Transverse colon (tissue), 4 donors: ENCODE measurements around the gene NPAS3. TPM values are rescaled to one million over a fixed set of nuclear protein-coding genes. Genes with fewer than 3 reads are reported as not detected.

ENCODE experiments used
- DNase-seq: peaks from one replicate; pipeline ENCODE4 v3.0.0-alpha.2; 2019
- H3K27ac ChIP-seq, 4 donors: fragments of 200-600 bp; sonication (generic); 2 replicates each; pipeline ENCODE4 v1.5.1; 2016 to 2018; ENCODE audit warnings: inconsistent platforms in 4 of 4
- H3K27me3 ChIP-seq: fragments of 200-600 bp; sonication (generic); 2 replicates; pipeline ENCODE4 v1.5.1; 2017; ENCODE audit warnings: inconsistent platforms
- H3K36me3 ChIP-seq, 4 donors: fragments of 200-600 bp; sonication (generic); 2 replicates each; pipeline ENCODE4 v1.5.1; 2017 to 2019; ENCODE audit warnings: inconsistent platforms in 4 of 4
- H3K4me1 ChIP-seq, 4 donors: fragments of 200-600 bp; sonication (generic); 2 replicates each; pipeline ENCODE4 v1.5.1; 2017 to 2020; ENCODE audit warnings: inconsistent platforms in 4 of 4
- H3K4me3 ChIP-seq, 4 donors: fragments of 200-600 bp; sonication (generic); 1 replicate in 1 of 4; 2 replicates in 3 of 4; pipeline versions ENCODE4 v1.5.1 to v1.6.1; 2017 to 2019; ENCODE audit warnings: inconsistent platforms in 4 of 4
- H3K9me3 ChIP-seq, 2 donors: fragments of 200-600 bp; sonication (generic); 2 replicates each; pipeline ENCODE4 v1.5.1; 2017 to 2019; ENCODE audit warnings: inconsistent platforms in 2 of 2
- CTCF ChIP-seq, 5 experiments: fragments of 200-600 bp in 3 of 5; fragments of 450-650 bp in 2 of 5; sonication (generic) in 3 of 5; IDR thresholded peaks; 1 replicate in 2 of 5; 2 replicates in 3 of 5; pipeline ENCODE4 v1.5.1; 2016 to 2017; ENCODE audit warnings: antibody characterized with exemption in 5 of 5, inconsistent platforms in 3 of 5, mild to moderate bottlenecking in 2 of 5, moderate library complexity in 1 of 5
- EP300 ChIP-seq: sonication (generic); formaldehyde crosslinking; IDR thresholded peaks from one replicate; pipeline ENCODE4 v1.6.1; 2017; ENCODE audit warnings: antibody characterized with exemption, low read depth
- POLR2A ChIP-seq: fragments of 450-650 bp; IDR thresholded peaks from one replicate; pipeline ENCODE4 v1.6.1; 2016; ENCODE audit warnings: antibody characterized with exemption, mild to moderate bottlenecking, moderate library complexity
- POLR2AphosphoS5 ChIP-seq, 3 donors: sonication (generic); formaldehyde crosslinking; IDR thresholded peaks; one replicate each; pipeline ENCODE4 v1.6.1; 2016; ENCODE audit warnings: antibody characterized with exemption in 3 of 3
- WGBS, 2 donors: methylation state at CpG; one replicate each; pipeline ENCODE4 v1.1.5; 2018; ENCODE audit warnings: low coverage in 1 of 2; 5-methylcytosine and 5-hydroxymethylcytosine counted together
- in situ Hi-C, 4 donors: fragments of 200-750 bp; cut with MboI; loops; one replicate each; pipeline versions ENCODE4 v1.15.0 to v1.15.1; 2017; ENCODE audit warnings: low sequenced_read_pairs in 3 of 4, low pct_ligation_motif_present in 1 of 4, low pct_unique_long_range_greater_than_20kb in 1 of 4
- intact Hi-C: fragments of 100-400 bp; cut with DNase I; formaldehyde crosslinking; loops from one replicate; pipeline ENCODE4 v1.15.1; 2023; ENCODE audit warnings: low total_unique reads
- total RNA-seq, 4 donors: library from RNA; depleted of rRNA; stranded (reverse); fragments of >200 nt; gene quantifications; one replicate each; pipeline ENCODE4 v1.1.0, GENCODE V29; 2016

NPAS3 gene
- total RNA-seq, 4 donors from 2014 or later = 0.96 to 6.4 (median 1.8) TPM

- no peak overlapping the region for H3K4me3 ChIP-seq
- in situ Hi-C loops (no loop called here), intact Hi-C loops (no loop called here)
- H3K36me3 ChIP-seq = no peaks in the 10 kb centered on the region
- DNase-seq = no peak
- no peak for TF ChIP-seq POLR2AphosphoS5 (IDR thresholded peaks at IDR 0.05)
- no peak for TF ChIP-seq POLR2A
- TF ChIP-seq EP300 = no peak
- no peak for TF ChIP-seq CTCF (IDR thresholded peaks at IDR 0.05)
- no peak overlapping the region for H3K27ac ChIP-seq
- H3K27me3 ChIP-seq = no peaks in the 10 kb centered on the region
- WGBS, 2 donors = 72 to 83% methylated on average over 3 of the region's 3 CpGs
- no peaks in the 10 kb centered on the region for H3K9me3 ChIP-seq
- H3K4me1 ChIP-seq = peaks cover 0 to 24% (median 1%) of the 10 kb centered on the region in 4 donors
Observed at GRCh38 chr14:33568935-33569579, 630.4 kb downstream of the NPAS3 start.

- no peak overlapping the region for H3K4me3 ChIP-seq
- no peak overlapping the region for H3K27ac ChIP-seq
- no peaks in the 10 kb centered on the region for H3K36me3 ChIP-seq
- H3K4me1 ChIP-seq = peaks cover 0 to 26% (median 1%) of the 10 kb centered on the region in 4 donors
- WGBS, 2 donors = 75 to 76% methylated on average over 8 to 10 of the region's 10 CpGs
- in situ Hi-C loops = no loop called here
- intact Hi-C loops = no loop called here
- no peaks in the 10 kb centered on the region for H3K27me3 ChIP-seq
- DNase-seq = no peak
- TF ChIP-seq CTCF (IDR thresholded peaks at IDR 0.05) (no peak), POLR2AphosphoS5 (IDR thresholded peaks at IDR 0.05) (no peak), EP300 (no peak), POLR2A (no peak)
- no peaks in the 10 kb centered on the region for H3K9me3 ChIP-seq
Observed at GRCh38 chr14:33569821-33570687, 631.4 kb downstream of the NPAS3 start.

GRCh38 chr14:33570694-33571310, 632.1 kb downstream of the NPAS3 start:
- no peaks in the 10 kb centered on the region for H3K36me3 ChIP-seq

More at GRCh38 chr14:33570694-33571310, 632.1 kb downstream of the NPAS3 start:
- H3K9me3 ChIP-seq = no peaks in the 10 kb centered on the region
- DNase-seq = no peak
- peaks cover 0 to 32% (median 5%) of the 10 kb centered on the region in 4 donors for H3K4me1 ChIP-seq
- no peaks in the 10 kb centered on the region for H3K27me3 ChIP-seq
- H3K4me3 ChIP-seq = no peak overlapping the region
- no peak overlapping the region for H3K27ac ChIP-seq
- in situ Hi-C loops = no loop called here
- WGBS, 2 donors = 53 to 70% methylated on average over 4 to 5 of the region's 5 CpGs
- no peak for TF ChIP-seq EP300
- no peak for TF ChIP-seq CTCF (IDR thresholded peaks at IDR 0.05)
- TF ChIP-seq POLR2A = no peak
- TF ChIP-seq POLR2AphosphoS5 (IDR thresholded peaks at IDR 0.05) = no peak
- intact Hi-C loops = no loop called here
